Kidney glomerular epithelial cell (primary cell): Measurements from ENCODE around the gene LDHAL6B.
A peak's percentile ranks its signal among the peaks of the same experiment; 100 is the strongest.
"Not testable (repeated sequence)": the region's sequence is repeated elsewhere in the genome, so short reads cannot be mapped to it uniquely, and the experiment has no call there.

Source experiments
- DNase-seq: peaks from one replicate; lab custom pipeline; 2025; lab: John Stamatoyannopoulos, UW

LDHAL6B gene

DNA sequence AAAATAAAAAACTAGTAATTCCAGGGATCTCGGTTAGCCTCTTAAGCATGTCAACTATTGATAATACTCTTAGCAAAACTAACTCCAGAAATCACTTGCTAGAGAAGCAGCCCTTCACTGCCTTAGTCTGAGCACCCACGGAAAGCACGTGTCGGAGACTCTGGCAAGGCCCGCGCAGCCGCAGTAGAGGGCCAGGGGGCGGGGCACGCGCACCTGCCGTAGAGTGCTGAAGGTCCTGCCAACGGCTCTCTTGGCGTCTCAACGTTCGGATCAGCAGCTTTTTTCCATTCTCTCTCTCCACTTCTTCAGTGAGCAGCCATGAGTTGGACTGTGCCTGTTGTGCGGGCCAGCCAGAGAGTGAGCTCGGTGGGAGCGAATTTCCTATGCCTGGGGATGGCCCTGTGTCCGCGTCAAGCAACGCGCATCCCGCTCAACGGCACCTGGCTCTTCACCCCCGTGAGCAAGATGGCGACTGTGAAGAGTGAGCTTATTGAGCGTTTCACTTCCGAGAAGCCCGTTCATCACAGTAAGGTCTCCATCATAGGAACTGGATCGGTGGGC is at the start of gene LDHAL6B:
Gene LDHAL6B (plus strand): TSS at position 221 of the 561 bp plus-strand sequence. CDS start 98 bp downstream, at position 319.
- DNase-seq = no peak

DNA sequence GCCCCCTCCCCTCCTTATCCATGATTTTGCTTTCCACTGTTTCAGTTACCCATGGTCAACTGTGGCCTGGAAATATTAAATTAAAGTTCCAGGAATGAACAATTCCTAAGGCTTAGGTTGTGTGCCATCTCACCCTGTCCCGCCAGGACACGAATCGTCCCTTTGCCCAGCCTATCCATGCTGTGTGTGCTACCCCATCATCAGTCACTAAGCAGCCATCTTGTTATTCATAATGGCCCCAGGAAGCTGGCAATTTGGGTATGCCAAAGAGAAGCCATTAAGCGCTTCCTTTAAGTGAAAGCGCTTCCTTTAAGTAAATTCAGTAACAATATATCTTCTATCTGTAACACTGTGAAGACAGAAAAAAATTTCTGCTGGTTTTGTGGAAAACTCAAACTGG is 49.2 kb upstream of the LDHAL6B start:
- DNase-seq = no peak

DNA sequence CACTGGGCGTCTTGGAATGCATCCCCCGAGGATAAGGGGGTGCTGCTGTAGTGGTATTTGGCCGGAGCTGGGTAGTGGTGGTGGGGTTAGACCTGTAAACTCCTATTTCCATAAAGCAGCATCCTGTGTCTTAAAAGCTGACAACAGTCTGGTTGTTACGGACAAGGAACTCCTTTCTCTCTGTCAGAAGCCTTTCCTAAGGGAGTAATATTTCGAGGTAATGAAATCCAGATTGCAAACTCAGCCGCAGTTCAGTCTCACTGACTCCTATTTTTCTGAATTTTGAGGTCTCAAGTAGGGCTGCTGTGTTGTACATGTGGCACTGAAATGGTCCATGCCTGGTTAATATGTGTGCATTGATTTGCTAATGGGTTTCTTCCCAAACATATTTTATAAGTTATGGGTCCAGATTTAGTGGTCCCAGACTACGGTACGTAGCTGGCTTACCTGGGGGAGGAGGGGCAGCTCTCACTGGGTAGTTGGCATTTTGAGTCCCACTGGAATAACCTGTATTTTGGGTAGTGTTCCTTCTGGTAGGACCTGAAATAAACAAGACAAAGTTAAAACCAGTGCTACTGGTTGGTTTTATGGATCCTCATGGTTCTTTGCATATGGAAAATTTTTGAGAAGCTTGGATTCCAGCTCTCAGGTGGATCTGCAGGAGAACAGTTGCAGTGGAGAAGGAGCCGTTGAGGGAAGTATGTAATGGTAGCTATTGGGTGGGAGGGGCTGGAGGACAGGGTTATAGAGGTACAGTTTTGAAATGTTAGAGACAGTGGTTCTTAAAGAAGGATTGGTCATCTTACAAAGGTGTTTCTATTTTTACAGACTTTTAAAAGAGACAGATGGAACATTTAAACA is 48.6 kb upstream of the LDHAL6B start:
- DNase-seq = no peak

DNA sequence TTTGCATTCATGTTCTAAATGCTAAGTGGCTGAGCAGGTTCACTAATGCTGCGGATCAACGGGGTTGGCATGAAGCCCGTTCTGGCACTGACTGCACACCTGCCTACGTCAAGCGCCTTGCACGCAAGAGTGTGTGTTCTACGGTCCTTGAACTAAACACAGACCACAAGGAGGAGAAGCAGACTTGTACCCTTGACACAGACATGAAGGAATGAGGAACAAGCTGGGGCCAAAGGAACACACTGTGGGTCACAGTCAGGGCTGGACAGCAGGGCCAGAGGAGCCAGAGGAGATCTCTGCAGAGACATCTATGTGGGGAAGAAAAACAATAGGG is 48.0 kb upstream of the LDHAL6B start:
- DNase-seq = no peak

DNA sequence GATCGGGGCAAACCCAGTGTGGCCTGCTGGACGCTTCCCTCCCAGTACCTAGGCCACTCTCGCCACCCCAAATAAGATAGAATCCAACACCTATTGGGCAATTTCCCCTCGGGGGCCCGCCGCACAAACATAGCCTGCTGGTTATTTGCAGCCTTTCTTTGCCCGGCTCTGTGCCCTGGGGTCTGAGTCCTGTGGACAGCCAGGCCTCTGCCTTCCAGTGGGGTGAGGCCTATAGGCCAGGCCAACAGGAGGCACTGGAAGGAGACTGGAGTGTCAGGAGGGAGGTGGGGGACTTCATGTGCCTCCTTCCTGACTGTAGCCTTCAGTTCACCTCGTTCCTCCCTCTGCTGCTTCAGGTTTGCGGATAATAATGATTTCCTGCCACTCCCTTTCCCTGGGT is 47.4 kb upstream of the LDHAL6B start:
- no peak for DNase-seq

DNA sequence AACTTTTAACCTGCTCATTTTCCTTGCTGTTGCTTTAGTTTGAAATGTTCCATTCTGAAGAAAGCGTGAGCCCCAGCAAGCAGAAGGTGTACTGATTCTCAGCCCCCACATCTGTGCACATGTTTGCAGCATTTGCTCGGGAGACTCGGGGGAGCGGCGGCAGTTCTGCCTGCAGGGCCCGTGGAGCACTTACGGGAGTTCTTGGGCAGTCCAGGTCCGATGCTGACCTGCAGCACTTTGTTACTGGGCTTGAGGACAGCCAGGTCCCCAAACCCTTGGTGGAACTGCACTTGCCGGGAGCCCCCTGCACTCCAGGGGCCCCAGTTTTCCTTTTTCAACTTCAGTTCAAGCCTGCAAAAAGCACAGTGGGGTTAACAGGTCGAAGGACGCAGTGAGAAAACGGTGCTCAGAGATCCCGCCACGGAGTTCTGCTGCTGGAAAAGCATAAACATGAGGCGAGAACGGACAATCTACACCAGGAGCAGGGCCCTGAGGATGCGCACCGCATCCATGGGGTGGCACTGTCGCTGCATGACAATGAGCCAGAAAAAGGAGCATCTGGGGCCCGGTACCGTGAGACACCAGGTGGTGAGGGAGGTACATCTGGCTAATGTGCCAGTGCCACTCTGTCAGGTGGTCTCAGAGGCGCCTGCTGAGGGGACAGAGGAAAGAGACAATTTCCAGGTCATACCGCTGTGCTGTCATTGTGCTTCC is 45.6 kb upstream of the LDHAL6B start:
- no peak for DNase-seq

DNA sequence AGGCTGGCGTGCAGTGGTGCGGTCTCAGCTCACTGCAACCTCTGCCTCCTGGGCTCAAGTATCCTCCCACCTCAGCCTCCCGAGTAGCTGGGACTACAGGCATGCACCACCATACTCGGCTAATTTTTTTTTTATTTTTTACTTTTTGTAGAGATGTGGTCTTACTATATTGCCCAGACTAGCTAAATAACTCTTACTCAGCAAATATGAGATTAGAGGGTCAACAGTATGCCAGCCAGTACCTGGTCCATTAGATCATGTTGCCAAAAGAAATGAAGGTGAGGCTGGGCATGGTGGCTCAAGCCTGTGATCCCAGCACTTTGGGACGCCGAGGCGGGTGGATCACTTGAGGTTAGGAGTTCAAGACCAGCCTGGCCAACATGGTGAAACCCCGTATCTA is 44.6 kb upstream of the LDHAL6B start:
- not testable (repeated sequence) for DNase-seq

DNA sequence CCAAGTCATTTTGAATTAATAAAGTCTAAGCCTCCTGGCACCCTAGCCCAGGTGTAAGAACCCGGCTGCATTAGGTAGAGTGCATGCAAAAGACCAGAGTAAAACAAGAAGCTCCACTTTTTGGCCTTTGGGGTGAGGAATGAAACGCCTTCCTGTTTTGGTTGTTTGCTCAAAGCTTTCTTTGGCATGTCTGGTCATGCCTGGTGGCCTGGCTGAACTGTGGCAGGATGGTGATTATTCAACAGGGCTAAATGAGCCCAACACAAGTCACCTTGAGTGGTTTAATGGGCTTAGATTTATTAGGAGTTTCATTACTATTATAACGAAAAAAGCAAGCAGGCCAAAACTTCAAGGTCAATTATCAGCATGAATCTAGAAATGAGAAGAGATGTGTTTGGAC is 40.9 kb upstream of the LDHAL6B start:
- DNase-seq = no peak

DNA sequence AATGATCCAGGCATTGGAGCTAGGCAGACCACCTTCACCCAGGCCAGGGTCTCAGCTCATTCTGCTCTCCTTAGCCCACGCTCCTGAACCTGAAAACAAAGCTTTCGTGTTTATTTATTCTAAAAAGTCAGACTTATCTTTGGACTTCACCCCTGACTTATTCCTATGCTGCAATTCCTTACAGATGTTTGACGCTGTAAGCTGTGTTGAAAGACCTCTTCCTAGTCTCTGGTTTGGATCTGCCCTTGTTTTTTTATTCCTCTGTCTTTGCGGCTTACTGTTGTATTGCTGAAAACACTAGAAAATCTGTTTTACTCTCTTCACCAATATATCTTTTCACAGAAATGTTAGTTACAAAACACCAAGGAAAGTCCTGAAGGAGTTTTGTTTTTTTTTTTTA is 40.5 kb upstream of the LDHAL6B start:
- no peak for DNase-seq

DNA sequence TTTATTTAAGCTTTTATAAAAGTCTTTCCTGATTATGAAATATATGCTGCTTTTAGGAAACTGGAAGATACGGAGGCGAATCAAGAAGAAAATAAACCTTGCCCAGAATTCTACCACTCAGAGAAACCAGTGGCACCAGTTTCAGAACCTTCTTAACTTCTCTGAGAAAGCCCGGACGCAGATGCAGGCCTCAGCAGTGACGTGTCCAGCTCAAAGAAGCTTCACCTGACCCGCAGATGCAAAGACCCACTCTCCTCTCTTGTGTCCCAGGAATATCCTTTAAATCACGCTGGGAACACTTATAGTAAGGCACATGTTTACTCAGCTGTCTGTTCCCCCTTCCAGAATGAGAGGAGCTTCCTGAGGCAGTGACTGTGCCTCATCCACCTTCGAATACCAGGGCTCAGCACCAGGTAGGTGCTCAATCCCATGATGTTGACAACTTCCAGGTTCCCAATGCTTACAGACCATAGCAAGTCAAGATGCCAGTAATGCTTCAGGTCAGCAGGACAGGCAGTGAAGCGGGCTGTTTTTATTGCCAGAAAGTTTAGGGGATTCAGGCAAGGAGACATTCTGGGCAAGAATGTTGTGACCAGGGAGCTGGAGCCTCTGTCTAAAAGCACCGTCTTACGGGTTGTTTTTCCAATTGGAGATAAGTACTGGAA is 39.9 kb upstream of the LDHAL6B start:
- DNase-seq = no peak

DNA sequence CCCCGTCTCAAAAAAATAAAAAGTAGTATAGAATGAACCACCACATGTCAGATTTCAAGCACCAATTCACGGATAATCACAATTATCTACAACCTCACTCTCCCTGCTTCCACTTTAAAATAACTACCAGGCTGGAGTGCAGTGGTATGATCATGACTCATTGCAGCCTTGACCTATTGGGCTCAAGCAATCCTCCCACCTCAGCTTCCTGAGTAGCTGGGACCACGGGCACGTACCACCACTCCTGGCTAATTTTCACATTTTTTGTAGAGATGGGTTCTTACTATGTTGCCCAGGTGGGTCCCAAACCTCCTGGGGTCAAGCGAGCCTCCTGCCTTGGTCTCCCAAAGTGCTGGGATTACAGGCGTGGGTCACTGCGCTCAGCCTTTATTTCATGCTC is 38.1 kb upstream of the LDHAL6B start:
- DNase-seq = peak; percentile 29

DNA sequence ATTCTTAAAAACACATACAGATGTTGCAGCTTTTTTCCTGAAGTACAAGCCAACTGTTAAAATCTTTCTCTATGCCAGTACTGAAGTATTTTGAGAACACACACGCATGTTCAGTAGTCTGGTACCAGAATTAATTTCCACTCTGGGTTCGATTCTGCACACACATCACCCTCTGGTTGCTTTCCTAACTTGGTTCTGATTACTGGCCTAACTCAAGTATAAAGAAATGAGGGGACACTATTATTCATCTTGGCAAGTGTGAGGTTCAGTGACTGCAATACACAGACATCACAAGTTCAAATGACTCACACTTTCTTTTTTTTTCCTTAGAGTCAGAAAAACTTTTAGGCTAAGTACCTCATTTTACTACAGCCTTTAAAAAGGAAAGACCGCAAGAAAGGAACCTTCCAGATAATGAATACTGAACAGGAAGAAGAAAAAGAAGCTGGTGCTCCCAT is 37.4 kb upstream of the LDHAL6B start:
- peak; percentile 42 for DNase-seq

DNA sequence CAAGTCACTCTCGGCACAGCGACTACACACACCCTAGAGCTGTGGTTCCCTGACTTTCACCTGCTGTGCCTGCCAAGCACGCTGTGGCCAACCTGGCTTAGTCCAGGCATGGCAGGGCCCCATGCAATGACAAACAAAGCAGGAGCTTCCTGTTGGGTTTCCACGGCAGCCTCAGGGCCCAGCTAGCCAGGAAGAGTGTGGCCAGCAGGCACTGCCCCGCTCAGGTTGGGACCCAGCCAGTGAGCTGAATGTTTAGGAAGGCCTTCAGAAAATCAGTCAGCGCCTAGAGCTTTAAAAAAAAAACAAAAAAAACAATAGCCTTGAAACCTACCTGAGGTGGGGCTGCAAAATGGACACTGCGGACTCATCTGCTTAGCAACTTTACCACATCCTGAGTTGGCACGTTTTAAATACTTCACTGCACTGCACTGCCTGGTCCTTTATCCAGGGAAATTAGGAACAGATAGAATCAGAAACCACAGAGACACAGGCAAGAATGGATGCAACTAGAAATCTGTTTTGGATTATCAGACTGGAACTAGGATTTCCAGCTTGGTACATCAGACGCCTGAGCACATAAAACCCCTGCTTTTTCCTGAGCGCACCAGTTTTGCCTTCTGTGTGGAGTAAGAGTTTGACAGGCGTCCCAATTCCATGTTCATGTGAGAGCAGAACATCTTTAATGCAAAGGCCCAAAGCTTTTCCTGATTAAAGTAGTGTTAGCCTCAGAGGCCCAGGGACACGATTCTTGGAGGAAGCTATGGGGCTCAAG is 36.2 kb upstream of the LDHAL6B start:
- DNase-seq = no peak

DNA sequence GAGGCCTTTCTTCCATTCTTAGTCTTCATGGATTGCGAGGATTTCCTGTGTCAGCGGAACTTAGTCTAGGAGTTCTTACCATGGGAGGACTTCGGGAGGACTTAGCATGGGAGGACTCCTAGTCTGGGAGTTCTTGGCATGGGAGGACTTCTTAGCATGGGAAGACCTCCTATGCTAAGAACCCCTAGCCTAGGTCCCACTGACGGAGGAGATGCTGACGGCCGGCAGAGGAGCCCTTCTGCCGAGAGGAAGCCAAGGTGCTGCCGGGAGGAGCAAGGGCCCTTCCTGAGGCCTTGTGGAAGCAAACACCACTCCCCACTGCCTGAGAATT is 35.6 kb upstream of the LDHAL6B start:
- DNase-seq = no peak

DNA sequence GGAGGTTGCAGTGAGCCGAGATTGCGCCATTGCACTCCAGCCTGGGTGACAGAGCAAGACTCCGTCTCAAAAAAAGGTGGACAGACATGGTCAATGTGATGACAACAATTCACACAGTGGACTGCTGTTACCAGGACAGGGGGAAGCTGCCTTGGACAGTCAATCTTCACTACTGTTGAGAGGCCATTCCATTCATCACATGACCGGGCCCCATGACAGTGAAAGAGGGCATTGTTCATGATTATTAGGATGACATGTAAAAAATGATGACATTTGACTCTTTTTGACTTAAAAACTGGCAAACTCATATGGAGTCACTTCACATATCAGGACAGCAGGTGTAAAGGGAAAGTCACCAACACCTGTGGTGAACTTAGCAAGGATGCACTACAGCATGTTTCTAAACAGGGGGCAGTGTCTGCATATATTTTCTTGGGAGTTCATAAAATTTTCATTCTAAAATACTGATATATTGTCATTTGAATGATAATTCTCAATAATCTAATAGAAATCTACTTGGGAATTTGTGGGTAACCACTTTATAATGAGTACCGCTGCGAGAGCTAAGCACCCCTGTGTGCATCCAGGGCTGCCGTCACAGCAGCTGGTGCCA is 34.2 kb upstream of the LDHAL6B start:
- no peak for DNase-seq

DNA sequence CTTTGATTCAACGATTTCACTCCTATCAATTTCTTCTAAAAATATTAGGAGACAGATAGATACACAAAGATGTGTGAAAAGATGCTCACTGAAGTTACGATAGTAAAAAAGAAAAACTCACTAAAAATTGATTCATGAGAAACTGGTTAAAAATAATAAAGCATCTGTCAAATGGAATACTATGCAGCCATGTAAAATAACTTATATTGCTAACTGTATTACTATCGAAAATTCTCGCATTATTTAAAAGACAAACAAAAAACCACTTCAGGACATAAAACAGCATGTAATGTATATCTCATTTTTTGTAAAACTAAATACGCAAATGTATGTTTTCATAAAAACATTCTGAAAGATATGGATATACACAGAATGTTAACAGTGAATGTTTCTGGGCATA is 33.4 kb upstream of the LDHAL6B start:
- DNase-seq = no peak

DNA sequence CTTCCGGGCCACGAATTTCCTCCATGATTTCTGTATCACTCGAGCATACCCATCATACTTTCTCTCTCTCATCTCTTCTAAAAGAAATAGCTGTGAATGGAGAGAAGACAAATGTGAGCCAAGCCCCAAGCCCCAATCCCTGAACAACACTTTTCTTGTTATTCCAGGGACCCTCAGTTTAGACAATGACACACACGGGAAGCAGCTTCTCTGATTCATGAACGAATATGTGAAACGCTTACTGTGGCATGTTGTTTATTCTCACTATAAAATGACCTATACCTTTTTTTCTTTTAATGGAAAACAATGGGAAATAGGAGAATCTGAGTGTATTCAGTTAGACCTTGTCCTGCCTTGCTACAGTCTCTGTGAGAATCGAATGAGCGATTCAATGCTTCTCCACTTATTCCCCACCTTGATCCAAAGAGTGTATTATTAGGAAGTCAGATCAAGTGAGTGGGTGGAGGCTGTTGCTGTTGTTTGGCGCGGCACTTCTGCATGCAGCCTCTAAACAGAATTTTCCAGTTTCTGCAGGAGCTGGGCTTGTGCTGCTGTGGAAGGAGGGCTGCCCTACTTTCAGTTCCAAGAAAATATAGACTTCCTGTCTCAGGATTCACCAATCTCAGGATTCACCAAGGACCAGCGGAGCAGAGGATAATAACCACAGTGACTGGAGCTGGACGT is 32.4 kb upstream of the LDHAL6B start:
- no peak for DNase-seq

DNA sequence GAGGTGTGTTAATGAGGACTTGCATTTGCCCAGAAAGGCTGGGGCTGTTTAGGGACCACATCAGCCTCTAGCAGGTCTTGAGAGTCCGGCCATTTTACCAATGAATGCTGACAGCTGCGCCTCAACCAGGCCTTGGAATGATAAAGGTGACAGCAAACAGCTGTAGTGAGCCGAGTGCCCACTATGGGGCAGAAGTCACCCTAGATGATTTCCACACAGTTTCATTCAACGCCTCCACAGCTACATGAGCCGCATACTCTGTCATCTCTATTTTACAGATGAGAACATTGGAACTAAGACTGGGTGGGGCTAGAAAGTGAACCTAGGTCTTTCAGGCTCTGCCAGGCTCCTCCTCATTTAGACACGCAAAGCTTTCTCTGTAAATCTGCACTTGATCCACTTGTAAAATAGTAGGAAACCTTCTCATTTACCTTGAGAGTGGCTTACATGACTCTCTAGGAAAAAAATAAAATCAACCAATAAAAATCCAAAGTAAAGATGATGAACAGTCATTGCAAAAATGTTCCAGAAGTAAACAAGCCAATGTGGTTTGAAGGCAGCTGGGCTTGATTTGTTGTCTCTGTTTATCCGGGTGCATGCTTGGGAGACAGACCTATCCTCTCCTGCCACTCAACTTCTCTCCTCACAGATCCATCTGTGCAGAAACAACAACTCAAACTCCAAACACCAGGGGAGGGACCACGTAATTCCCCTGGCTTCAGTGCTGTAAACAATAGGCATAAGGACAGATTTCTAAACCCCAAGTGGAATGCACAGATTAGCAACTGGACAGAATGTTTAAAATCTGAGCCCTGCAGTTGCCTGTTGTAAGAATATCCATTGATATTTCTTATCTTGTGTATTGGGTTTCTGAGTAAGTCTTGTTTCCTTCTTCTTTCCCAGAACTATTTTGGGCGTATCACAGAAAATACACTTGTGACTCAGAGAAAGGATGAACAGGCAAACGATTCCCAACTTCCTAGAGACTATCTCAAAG is 31.5 kb upstream of the LDHAL6B start:
- DNase-seq = peak; percentile 77

DNA sequence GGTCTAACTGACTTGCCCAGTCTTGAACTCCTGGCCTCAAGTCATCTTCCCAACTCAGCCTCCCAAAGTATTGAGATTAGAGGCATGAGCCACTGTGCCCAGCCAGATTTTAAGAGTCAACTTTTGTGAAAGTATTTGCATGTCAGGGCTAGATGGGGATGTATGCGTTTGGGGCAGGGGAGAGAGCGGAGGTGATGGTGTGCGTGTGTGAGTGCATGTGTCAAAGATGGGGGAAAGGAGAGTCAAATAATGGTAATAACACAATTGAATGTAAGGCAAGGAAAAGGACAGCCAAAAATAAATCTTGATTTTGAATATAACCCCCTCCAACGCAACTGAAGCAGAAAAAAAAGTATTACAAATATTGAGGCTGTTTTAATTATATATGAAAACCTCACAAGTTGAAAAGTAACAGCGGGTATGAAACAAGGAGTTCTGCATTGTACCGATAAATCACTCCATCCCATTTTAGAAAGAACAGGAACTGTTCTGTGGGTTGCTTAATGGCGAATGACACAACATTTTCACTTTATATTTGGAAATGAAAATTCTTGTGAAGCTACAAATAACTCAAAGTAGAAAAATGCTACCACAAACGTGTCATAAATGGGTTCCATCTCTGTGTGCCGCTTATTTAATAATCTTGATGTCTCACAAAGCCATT is 29.9 kb upstream of the LDHAL6B start:
- DNase-seq = no peak
